ENCODE measurements around the gene PLCXD1.

GRCh38 chrX:317424-318067 is 36.4 kb downstream of the PLCXD1 start:
- TF ChIP-seq CTCF (IDR thresholded peaks at IDR 0.05) (no peak), EP300 (IDR thresholded peaks at IDR 0.05) (no peak), POLR2A (IDR thresholded peaks at IDR 0.05) (no peak)

Data from tibial nerve (tissue), 4 donors.